Cardiac fibroblast (primary cell): Measurements from ENCODE around the gene FRAS1.
"Not testable (repeated sequence)": the region's sequence is repeated elsewhere in the genome, so short reads cannot be mapped to it uniquely, and the experiment has no call there.

Source experiments
- DNase-seq, 2 donors: peaks; one replicate each; pipeline versions ENCODE4 v3.0.0 to v3.0.0-alpha.2; 2010; ENCODE audit warnings: low read depth in 2 of 2
- H3K4me3 ChIP-seq, 2 donors: replicated peaks in 1 of 2; 1 replicate in 1 of 2; 2 replicates in 1 of 2; pipeline ENCODE4 v1.5.1; 2011; ENCODE audit warnings: low read depth in 2 of 2, low read length in 2 of 2, mild to moderate bottlenecking in 2 of 2, moderate library complexity in 1 of 2
- TF ChIP-seq, protein P1 (sequence below): IDR thresholded peaks from one replicate; pipeline ENCODE4 v1.5.1; 2011; ENCODE audit warnings: low read depth, mild to moderate bottlenecking, low read length, inconsistent platforms

FRAS1 gene

DNA sequence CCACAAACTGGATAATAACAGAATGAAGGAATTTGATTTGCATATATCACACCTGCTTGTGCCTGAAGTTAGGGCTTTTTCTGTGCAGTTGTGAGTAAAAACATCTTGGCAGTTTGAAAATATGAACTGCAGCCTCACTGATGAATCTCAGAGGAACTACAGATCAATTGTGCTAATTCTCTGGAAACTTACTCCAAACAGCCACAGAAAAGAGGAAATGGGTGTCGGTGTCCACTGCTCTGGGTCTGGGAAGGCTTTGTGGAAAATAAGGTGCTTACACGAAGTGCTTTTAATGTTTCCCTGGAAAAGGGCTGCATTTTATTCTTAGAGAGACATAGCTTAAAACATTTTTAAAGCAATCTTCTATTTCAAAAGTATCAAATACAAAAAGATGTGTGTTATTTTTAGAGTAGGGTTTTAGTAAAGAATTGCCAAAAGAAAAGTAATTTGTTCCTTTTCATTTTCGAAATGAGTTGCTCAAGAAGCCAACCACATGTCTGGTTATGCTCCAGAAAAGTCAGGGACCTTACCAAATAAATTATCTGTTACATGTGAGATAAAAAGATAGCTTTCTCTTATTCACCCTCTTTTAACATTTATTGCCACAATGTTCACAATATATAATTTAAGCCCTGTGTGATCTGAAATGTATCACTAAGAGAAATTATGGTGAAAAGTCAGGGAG, 240.1 kb downstream of the FRAS1 start:
- peak in 1 of 2 donors; percentile 42 for DNase-seq
- TF ChIP-seq, protein P1, sequence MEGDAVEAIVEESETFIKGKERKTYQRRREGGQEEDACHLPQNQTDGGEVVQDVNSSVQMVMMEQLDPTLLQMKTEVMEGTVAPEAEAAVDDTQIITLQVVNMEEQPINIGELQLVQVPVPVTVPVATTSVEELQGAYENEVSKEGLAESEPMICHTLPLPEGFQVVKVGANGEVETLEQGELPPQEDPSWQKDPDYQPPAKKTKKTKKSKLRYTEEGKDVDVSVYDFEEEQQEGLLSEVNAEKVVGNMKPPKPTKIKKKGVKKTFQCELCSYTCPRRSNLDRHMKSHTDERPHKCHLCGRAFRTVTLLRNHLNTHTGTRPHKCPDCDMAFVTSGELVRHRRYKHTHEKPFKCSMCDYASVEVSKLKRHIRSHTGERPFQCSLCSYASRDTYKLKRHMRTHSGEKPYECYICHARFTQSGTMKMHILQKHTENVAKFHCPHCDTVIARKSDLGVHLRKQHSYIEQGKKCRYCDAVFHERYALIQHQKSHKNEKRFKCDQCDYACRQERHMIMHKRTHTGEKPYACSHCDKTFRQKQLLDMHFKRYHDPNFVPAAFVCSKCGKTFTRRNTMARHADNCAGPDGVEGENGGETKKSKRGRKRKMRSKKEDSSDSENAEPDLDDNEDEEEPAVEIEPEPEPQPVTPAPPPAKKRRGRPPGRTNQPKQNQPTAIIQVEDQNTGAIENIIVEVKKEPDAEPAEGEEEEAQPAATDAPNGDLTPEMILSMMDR, result no peak
- no peak overlapping the region for H3K4me3 ChIP-seq

DNA sequence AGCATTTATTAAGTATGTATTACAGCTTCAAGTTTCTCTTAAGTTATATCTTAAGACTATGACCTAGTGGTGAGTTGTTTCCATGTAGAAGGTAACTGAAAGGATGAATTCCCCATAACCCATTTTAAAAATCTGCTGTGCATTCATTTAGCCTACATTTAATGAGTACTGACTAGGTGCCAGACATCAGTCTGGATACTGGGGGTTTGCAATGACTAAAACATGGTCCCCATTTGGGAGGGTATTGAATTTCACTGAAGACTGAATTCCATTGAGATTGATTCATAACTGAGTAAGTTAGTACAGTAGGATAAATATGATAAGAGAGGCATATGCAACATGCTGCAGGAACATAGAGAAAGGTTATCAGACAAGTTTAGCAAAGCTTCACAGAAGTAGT, 241.5 kb downstream of the FRAS1 start:
- TF ChIP-seq, protein P1, result no peak
- H3K4me3 ChIP-seq, result no peak overlapping the region
- DNase-seq, result peak in 1 of 2 donors; percentile 20

DNA sequence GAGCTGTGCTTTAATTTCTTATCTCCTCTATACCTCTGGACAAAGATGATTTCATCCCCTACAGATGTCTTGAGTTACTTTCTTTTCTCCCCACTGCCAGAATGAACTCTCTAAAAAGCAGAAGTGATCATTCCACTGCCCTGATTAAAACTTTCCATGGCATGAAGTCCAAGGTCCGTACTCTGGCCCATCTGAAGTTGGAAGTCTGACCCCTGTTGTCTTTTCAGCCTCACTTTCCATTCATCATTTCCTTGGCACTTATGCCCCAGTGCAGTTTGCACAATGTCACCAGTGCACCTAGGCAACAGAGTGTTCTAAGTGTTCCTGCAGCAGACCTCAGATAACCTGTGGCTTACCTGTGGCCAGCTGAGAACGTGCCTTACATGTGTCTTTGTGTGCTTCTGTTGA, 242.4 kb downstream of the FRAS1 start:
- DNase-seq, result peak in 1 of 2 donors; percentile 26
- TF ChIP-seq, protein P1, result no peak
- H3K4me3 ChIP-seq, result no peak overlapping the region

DNA sequence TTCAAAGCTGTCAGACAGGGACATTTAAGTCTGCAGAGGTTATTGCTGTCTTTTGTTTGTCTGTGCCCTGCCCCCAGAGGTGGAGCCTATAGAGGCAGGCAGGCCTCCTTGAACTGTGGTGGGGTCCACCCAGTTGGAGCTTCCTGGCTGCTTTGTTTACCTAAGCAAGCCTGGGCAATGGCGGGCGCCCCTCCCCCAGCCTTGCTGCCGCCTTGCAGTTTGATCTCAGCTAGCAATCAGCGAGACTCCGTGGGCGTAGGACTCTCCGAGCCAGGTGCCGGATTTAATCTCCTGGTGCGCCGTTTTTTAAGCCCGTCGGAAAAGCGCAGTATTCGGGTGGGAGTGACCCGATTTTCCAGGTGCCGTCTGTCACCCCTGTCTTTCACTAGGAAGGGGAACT, 250.1 kb downstream of the FRAS1 start:
- not testable (repeated sequence) for H3K4me3 ChIP-seq

DNA sequence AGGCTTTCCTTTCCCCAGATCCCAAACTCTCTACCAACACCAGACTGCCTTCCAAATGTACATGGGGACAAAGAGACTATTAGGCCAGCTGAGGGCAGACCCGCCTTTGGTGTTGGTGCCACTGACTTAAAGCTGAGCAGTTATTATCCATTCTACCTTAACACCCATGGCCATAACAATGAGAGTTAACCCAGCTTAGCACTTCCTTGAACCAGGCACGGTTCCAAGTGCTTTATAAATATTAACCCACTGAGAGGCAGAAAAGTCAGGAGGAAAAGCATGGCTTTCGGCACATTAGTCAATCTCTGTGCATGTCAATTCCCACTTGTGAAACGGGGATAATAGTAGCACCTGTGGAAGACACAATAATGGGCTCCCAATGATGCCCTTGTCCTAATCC, 251.4 kb downstream of the FRAS1 start:
- TF ChIP-seq, protein P1, result no peak
- no peak overlapping the region for H3K4me3 ChIP-seq
- no peak for DNase-seq

More for the DNA sequence above, 250.1 kb downstream of the FRAS1 start:
- DNase-seq, result not testable (repeated sequence)

DNA sequence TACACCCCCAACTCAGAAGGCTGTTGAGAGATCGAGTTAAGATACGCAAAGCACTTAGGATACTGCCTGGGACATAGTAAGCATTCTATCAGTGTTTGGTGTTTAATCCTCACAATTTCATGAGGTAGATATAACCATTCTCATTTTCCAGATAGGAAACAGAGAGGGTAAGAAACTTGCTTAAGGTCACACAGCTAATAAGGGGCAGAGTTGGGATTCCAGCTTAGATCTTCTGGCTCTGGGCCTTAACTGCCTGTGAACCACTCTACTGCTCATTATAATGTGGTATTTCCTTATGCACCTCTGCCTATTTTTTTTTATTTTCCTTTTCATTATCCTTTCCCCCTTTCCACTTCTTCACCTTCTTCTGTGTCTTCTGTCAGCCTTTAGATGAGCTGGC, 252.2 kb downstream of the FRAS1 start:
- DNase-seq, result no peak
- TF ChIP-seq, protein P1, result no peak
- no peak overlapping the region for H3K4me3 ChIP-seq

DNA sequence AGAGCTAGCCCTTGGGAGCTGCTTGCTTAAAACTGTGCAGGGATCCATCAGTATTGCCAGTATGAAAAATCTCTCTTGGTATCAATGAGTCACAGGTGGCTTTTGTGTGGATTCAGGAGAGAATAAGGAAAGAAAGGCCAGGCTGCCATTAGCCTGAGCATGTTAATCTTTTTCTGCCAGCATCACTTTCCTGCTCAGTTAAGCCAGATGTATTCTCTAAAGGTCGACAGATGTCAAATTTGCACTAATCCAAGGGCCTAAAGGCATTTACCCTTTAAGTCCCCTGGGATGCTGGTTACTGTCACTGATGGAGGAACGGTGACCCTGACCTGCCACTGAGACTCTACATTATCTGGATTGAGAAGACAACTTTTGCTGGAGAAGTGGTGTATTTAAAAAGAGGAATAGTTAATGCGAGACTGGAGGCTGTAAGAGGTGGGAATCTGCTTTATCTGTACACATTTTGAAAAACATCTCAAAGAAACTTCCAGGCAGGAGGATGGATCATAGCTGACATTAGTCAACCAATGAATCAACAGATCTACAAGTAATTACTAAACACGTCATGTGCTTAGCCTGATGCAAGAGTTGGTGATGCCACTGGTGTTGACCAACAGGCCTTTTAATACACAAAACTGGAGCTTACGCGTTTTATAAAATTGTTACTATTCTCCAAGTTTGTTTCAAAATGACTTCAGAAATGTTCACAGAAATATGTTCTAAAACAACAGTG, 253.1 kb downstream of the FRAS1 start:
- DNase-seq, result no peak
- TF ChIP-seq, protein P1, result no peak
- no peak overlapping the region for H3K4me3 ChIP-seq
